Ascending aorta (tissue), 2 donors: ENCODE data around the gene ETV6. TPM values are rescaled to one million over a fixed set of nuclear protein-coding genes. Genes with fewer than 3 reads are reported as not detected.

ENCODE experiments used
- DNase-seq, 2 donors: peaks; one replicate each; pipeline ENCODE4 v3.0.0-alpha.2; 2019; ENCODE audit warnings: low spot score in 2 of 2
- H3K27ac ChIP-seq, 2 donors: fragments of 200-600 bp; sonication (generic); one replicate each; pipeline ENCODE4 v1.5.1; 2016 to 2017; ENCODE audit warnings: mild to moderate bottlenecking in 1 of 2
- H3K27me3 ChIP-seq: fragments of 200-600 bp; sonication (generic); one replicate; pipeline ENCODE4 v1.5.1; 2017
- H3K36me3 ChIP-seq, 2 donors: fragments of 200-600 bp; sonication (generic); one replicate each; pipeline ENCODE4 v1.5.1; 2016
- H3K4me1 ChIP-seq, 2 donors: fragments of 200-600 bp; sonication (generic); one replicate each; pipeline ENCODE4 v1.5.1; 2016 to 2017; ENCODE audit warnings: mild to moderate bottlenecking in 1 of 2
- H3K4me3 ChIP-seq, 2 donors: fragments of 200-600 bp; sonication (generic); one replicate each; pipeline ENCODE4 v1.5.1; 2016 to 2017; ENCODE audit warnings: mild to moderate bottlenecking in 1 of 2
- H3K9me3 ChIP-seq, 2 donors: fragments of 200-600 bp; sonication (generic); one replicate each; pipeline ENCODE4 v1.5.1; 2016
- CTCF ChIP-seq, 3 experiments: fragments of 200-600 bp in 2 of 3; fragments of 450-650 bp in 1 of 3; sonication (generic) in 2 of 3; IDR thresholded peaks; one replicate each; pipeline ENCODE4 v1.5.1; 2016 to 2019; ENCODE audit warnings: antibody characterized with exemption in 3 of 3, mild to moderate bottlenecking in 1 of 3, moderate library complexity in 1 of 3
- intact Hi-C: fragments of 100-400 bp; cut with DNase I; formaldehyde crosslinking; loops from one replicate; pipeline ENCODE4 v1.15.1; 2023
- total RNA-seq: library from RNA; depleted of rRNA; stranded (reverse); fragments of >200 nt; gene quantifications from one replicate; pipeline ENCODE4 v1.1.0, GENCODE V29; 2016

Gene ETV6
- total RNA-seq, 1 donor from 2014 or later, result 21.6 TPM

DNA sequence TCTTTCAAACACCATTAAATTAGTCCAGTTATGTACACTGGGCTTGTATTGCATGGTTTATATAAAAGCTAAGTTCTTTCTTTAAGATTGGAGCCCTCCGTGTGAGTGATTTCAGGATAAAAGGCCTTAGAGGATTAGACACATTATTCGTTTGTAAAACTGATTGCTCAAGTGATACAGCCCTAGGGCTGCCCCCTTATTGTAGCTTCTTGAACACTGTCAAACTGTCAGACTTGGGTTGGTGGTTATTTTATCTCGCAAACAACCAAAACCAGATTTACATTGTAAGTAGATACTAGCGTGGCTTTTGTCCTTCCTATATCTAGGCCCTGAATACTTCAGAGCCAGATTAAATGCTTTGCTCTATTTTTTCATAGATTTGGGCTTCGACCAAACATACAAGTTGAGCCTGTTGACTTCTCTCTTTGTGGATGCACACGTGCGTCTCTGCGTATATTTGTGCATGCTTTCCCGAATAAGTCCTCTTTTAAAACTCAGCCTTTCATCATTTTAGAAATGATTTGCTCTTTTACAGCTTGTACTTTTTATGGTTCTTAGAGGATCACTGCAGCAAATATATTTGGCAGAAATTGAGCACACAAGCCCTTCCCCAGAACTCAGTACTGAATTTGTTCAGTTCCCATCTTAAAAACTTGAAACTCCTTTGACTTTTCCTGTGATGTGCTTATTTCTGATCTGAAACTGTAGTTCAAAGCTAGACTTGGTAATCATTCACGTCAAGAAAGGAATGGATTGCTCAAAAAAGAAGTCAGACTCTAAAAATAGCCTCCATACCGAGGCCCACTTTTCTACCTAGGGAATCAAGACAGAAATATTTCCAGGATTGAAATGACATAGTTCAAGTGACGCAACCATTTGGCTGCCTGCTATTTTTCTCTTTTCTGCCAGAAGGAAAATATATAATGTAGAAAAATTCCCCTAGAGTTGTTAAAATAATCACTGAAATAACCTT is 129.5 kb downstream of the ETV6 start:
- TF ChIP-seq CTCF (IDR thresholded peaks at IDR 0.05), result no peak
- no peaks in the 10 kb centered on the region for H3K27me3 ChIP-seq
- no peaks in the 10 kb centered on the region for H3K36me3 ChIP-seq
- H3K4me1 ChIP-seq, result peaks cover 25 to 62% of the 10 kb centered on the region in 2 donors
- peak in 1 of 2 donors; percentile 81 for DNase-seq
- intact Hi-C loops, result loop anchor here (2.0 kb wide), 1 partner anchor 16 kb away; no protein-coding TSS in a partner anchor
- peak overlapping the region in 1 of 2 donors; percentile 28 for H3K4me3 ChIP-seq
- H3K27ac ChIP-seq, result peak overlapping the region; percentile 88 to 89
- no peaks in the 10 kb centered on the region for H3K9me3 ChIP-seq

GRCh38 chr12:11780521-11781101 is 131.1 kb downstream of the ETV6 start:
- no peaks in the 10 kb centered on the region for H3K27me3 ChIP-seq
- H3K4me1 ChIP-seq, result peaks cover 22 to 58% of the 10 kb centered on the region in 2 donors
- H3K4me3 ChIP-seq, result no peak overlapping the region
- intact Hi-C loops, result loop anchor here (5.0 kb wide), 1 partner anchor 83 kb away; no protein-coding TSS in a partner anchor
- peak overlapping the region; percentile 88 to 89 for H3K27ac ChIP-seq
- TF ChIP-seq CTCF (IDR thresholded peaks at IDR 0.05), result no peak
- DNase-seq, result no peak
- no peaks in the 10 kb centered on the region for H3K9me3 ChIP-seq
- H3K36me3 ChIP-seq, result no peaks in the 10 kb centered on the region

GRCh38 chr12:11782914-11783420 is 133.5 kb downstream of the ETV6 start:
- H3K4me1 ChIP-seq, result peaks cover 22 to 58% of the 10 kb centered on the region in 2 donors
- H3K27me3 ChIP-seq, result no peaks in the 10 kb centered on the region
- no peaks in the 10 kb centered on the region for H3K9me3 ChIP-seq
- H3K4me3 ChIP-seq, result no peak overlapping the region
- intact Hi-C loops, result loop anchor here (5.0 kb wide), 1 partner anchor 86 kb away; no protein-coding TSS in a partner anchor
- DNase-seq, result no peak
- H3K27ac ChIP-seq, result no peak overlapping the region
- no peaks in the 10 kb centered on the region for H3K36me3 ChIP-seq
- no peak for TF ChIP-seq CTCF (IDR thresholded peaks at IDR 0.05)

DNA sequence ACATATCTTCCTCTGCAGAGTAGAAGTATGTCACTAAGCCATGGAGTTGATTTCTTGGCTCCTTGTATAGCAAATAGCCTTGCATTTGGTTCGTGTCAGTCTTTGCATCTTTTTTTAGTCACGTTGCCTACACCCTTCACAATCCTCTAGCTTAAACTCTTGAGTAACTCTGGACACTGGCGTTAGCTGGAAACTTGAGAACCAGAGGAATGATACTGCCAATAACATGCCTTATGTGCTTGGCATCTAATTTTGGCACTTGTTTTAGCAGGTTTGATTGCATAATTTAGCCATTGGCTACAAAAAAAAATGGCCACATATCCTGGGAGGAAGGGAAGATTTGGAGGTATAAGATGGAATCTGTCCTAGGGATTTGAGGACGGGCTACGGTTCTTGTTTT is 136.2 kb downstream of the ETV6 start:
- Histone ChIP-seq H3K9me3 (no peaks in the 10 kb centered on the region), H3K27me3 (no peaks in the 10 kb centered on the region), H3K4me3 (no peak overlapping the region), H3K27ac (peak overlapping the region; percentile 30 to 31), H3K36me3 (no peaks in the 10 kb centered on the region), H3K4me1 (peaks cover 7 to 37% of the 10 kb centered on the region in 2 donors)
- intact Hi-C loops, result no loop called here
- no peak for TF ChIP-seq CTCF (IDR thresholded peaks at IDR 0.05)
- DNase-seq, result no peak

- no peak for TF ChIP-seq CTCF (IDR thresholded peaks at IDR 0.05)
- no peak overlapping the region for H3K4me3 ChIP-seq
- H3K9me3 ChIP-seq, result no peaks in the 10 kb centered on the region
- intact Hi-C loops, result no loop called here
- DNase-seq, result no peak
- H3K4me1 ChIP-seq, result peaks cover 2 to 31% of the 10 kb centered on the region in 2 donors
- no peaks in the 10 kb centered on the region for H3K36me3 ChIP-seq
- H3K27ac ChIP-seq, result peak overlapping the region in 1 of 2 donors; percentile 21
- H3K27me3 ChIP-seq, result no peaks in the 10 kb centered on the region
These were observed 137.3 kb downstream of the ETV6 start for GRCh38 chr12:11786638-11787365.
